Muscle layer of duodenum (tissue), 2 donors: Measurements from ENCODE around the gene NAA30.

ENCODE experiments used
- H3K27ac ChIP-seq: one replicate; pipeline ENCODE4 v1.7.0; 2013; ENCODE audit warnings: mild to moderate bottlenecking, low read length
- H3K27me3 ChIP-seq: one replicate; pipeline ENCODE4 v1.7.0; 2013; ENCODE audit warnings: low read depth, mild to moderate bottlenecking, control low read depth, low read length
- H3K36me3 ChIP-seq, 2 donors: one replicate each; pipeline ENCODE4 v1.7.0; 2013; ENCODE audit warnings: low read length in 2 of 2, control low read depth in 1 of 2, mild to moderate bottlenecking in 1 of 2; ENCODE audit not compliant: insufficient read depth in 2 of 2, control insufficient read depth in 1 of 2
- H3K4me1 ChIP-seq, 2 donors: one replicate each; pipeline ENCODE4 v1.7.0; 2013; ENCODE audit warnings: low read length in 2 of 2, mild to moderate bottlenecking in 2 of 2, control low read depth in 1 of 2, moderate library complexity in 1 of 2; ENCODE audit not compliant: insufficient read depth in 2 of 2, control insufficient read depth in 1 of 2
- H3K4me3 ChIP-seq, 2 donors: one replicate each; pipeline ENCODE4 v1.7.0; 2013; ENCODE audit warnings: low read length in 2 of 2, low read depth in 1 of 2, mild to moderate bottlenecking in 1 of 2
- H3K9me3 ChIP-seq, 2 donors: one replicate each; pipeline ENCODE4 v1.7.0; 2013; ENCODE audit warnings: low read length in 2 of 2, control low read depth in 1 of 2, mild to moderate bottlenecking in 1 of 2; ENCODE audit not compliant: control insufficient read depth in 1 of 2
- donor health status: healthy.

Gene NAA30

GRCh38 chr14:57400556-57401494 lies 10.4 kb downstream of the NAA30 start:
- Histone ChIP-seq H3K36me3 (peaks cover 14 to 19% of the 10 kb centered on the region in 2 donors), H3K4me1 (peaks cover 0 to 7% of the 10 kb centered on the region in 2 donors), H3K4me3 (no peak overlapping the region)

GRCh38 chr14:57401501-57401900 lies 11.1 kb downstream of the NAA30 start:
- no peak overlapping the region for H3K4me3 ChIP-seq
- no peaks in the 10 kb centered on the region for H3K27me3 ChIP-seq
- peaks cover 14 to 15% of the 10 kb centered on the region in 2 donors for H3K36me3 ChIP-seq
- H3K27ac ChIP-seq, result no peak overlapping the region
- H3K4me1 ChIP-seq, result peaks cover 0 to 4% of the 10 kb centered on the region in 2 donors
- H3K9me3 ChIP-seq, result no peaks in the 10 kb centered on the region

More at GRCh38 chr14:57400556-57401494, 10.4 kb downstream of the NAA30 start:
- H3K9me3 ChIP-seq, result no peaks in the 10 kb centered on the region
- H3K27ac ChIP-seq, result no peak overlapping the region
- no peaks in the 10 kb centered on the region for H3K27me3 ChIP-seq

DNA sequence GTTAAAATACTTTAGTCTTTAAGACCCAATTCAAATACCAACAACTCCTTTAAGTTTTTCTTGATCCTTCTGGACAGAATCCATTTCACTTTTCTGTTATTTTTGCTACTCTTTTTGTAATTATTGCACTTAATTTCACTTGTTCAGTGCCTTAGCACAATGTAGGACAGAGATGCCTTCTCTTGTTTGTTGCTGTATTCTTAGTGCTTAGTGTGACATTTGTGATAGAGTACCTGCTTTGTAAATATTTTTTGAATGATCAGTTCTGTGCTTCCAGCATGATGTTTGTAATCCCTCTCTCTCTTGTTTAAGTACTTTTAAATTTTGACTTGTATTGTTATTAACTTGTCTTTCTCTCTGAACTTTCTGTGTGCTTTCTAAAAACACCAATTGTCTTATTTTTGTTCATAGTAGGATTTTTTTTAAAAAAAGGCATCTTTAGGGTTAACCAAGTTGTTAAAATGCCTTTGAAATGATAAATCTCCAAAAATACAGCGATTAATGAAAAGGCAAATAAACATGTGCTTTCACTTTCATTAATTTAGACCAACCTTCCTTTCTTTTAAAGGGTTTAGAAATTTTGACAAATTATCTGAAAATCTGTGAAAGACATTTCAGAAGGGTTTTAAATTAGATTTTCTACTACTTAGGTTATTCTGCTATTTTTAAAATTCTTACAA lies 11.9 kb downstream of the NAA30 start:
- Histone ChIP-seq H3K36me3 (peaks cover 10 to 14% of the 10 kb centered on the region in 2 donors), H3K4me1 (peaks cover 0 to 4% of the 10 kb centered on the region in 2 donors), H3K4me3 (no peak overlapping the region), H3K9me3 (no peaks in the 10 kb centered on the region), H3K27me3 (no peaks in the 10 kb centered on the region), H3K27ac (no peak overlapping the region)

- peaks cover 0 to 4% of the 10 kb centered on the region in 2 donors for H3K4me1 ChIP-seq
- H3K36me3 ChIP-seq, result peaks cover 8 to 14% of the 10 kb centered on the region in 2 donors
- H3K9me3 ChIP-seq, result no peaks in the 10 kb centered on the region
- no peaks in the 10 kb centered on the region for H3K27me3 ChIP-seq
- H3K27ac ChIP-seq, result no peak overlapping the region
- H3K4me3 ChIP-seq, result no peak overlapping the region
Measured at GRCh38 chr14:57403521-57403864, 13.1 kb downstream of the NAA30 start.

DNA sequence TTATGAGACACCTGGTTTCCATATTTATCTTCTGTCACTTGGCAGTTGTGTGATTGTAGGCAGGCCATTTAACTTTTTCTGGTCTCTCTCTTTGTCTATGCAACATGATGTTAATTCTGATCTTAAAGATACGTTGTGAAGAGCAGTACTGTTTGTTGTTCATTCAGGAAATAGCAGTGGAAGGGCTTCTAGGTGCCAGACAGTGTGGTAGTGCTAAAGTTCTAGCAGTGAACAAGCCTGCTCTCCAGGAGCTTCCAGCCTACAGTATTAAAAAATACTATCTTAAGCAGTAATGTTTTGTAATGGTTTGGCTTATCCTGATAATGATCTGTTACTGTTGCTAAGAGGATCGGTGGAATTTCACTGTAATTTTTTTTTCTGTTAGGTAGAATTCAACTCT lies 15.2 kb downstream of the NAA30 start:
- Histone ChIP-seq H3K4me1 (peaks cover 0 to 4% of the 10 kb centered on the region in 2 donors), H3K27me3 (no peaks in the 10 kb centered on the region), H3K4me3 (no peak overlapping the region), H3K27ac (no peak overlapping the region), H3K9me3 (no peaks in the 10 kb centered on the region), H3K36me3 (peaks cover 7 to 9% of the 10 kb centered on the region in 2 donors)

DNA sequence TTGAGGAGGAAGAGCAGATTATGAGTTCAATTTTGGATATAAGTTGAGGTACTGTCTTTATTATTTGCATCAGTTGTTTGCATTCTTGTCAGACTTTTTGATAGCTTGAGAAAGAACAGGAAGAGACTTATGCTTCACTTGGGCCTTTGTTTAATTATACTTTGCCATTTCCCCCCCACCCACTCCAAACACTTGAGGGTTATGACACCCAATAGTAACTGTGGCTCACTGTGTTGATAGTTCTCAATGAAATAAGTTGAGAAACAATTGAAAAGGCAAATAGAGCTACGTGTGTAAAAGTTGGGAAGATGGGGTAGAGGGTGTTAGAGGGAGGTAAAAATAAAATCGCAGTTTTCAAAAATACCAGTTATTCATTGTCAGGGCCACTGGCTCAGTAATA lies 17.7 kb downstream of the NAA30 start:
- Histone ChIP-seq H3K4me3 (no peak overlapping the region), H3K9me3 (no peaks in the 10 kb centered on the region), H3K36me3 (peaks cover 4% of the 10 kb centered on the region in 2 donors), H3K4me1 (no peaks in the 10 kb centered on the region), H3K27ac (no peak overlapping the region), H3K27me3 (no peaks in the 10 kb centered on the region)

GRCh38 chr14:57408634-57409033 lies 18.2 kb downstream of the NAA30 start:
- Histone ChIP-seq H3K27ac (no peak overlapping the region), H3K4me3 (no peak overlapping the region), H3K27me3 (no peaks in the 10 kb centered on the region), H3K9me3 (no peaks in the 10 kb centered on the region), H3K36me3 (peaks cover 4% of the 10 kb centered on the region in 2 donors), H3K4me1 (no peaks in the 10 kb centered on the region)

GRCh38 chr14:57412341-57412740 lies 22.0 kb downstream of the NAA30 start:
- peaks cover 0 to 4% of the 10 kb centered on the region in 2 donors for H3K36me3 ChIP-seq

GRCh38 chr14:57413849-57414248 lies 23.5 kb downstream of the NAA30 start:
- Histone ChIP-seq H3K9me3 (no peaks in the 10 kb centered on the region), H3K27me3 (no peaks in the 10 kb centered on the region), H3K4me1 (no peaks in the 10 kb centered on the region), H3K36me3 (peaks cover 0 to 4% of the 10 kb centered on the region in 2 donors), H3K4me3 (no peak overlapping the region), H3K27ac (no peak overlapping the region)

More at GRCh38 chr14:57412341-57412740, 22.0 kb downstream of the NAA30 start:
- no peaks in the 10 kb centered on the region for H3K4me1 ChIP-seq
- H3K4me3 ChIP-seq, result no peak overlapping the region
- no peak overlapping the region for H3K27ac ChIP-seq
- H3K27me3 ChIP-seq, result no peaks in the 10 kb centered on the region
- no peaks in the 10 kb centered on the region for H3K9me3 ChIP-seq

DNA sequence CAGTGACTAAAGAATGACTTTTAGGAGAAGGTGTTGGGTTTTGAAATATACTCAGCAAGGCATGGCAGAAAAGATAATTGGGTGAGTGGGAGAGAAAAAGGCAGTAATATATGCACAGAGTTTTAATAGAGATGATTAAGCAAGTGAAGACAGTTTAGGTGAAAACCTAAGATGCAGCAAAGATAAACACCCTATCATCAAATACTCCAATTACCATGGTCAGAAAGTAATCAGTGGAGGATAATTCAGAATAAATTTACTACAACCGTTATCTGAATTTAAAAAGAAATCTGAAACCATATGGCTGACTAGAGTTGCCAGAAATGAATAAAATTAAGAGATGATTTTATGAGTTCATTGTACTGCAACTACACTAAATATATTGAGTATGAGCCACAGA lies 26.8 kb downstream of the NAA30 start:
- Histone ChIP-seq H3K4me1 (no peaks in the 10 kb centered on the region), H3K36me3 (no peaks in the 10 kb centered on the region), H3K27ac (no peak overlapping the region), H3K9me3 (no peaks in the 10 kb centered on the region), H3K4me3 (no peak overlapping the region), H3K27me3 (no peaks in the 10 kb centered on the region)

DNA sequence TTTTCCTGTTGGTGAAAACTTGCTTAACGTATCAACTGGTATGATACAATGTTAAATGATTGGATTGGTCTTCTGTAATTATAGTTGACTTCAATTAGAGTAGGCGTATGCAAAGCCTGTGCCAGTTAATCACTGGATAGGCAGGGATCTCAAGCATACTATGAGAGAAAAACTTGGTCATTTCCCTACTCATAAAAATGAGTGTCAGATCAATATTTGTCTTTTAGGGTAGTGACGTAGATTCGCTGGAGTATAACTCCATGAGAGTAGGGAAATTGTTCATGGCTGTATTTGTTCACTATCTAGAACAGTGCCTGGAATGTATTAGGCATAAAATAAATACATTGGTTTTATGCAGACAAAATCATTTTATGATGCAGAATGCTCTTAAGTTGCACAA lies 28.6 kb downstream of the NAA30 start:
- H3K9me3 ChIP-seq, result no peaks in the 10 kb centered on the region
- no peaks in the 10 kb centered on the region for H3K27me3 ChIP-seq
- H3K36me3 ChIP-seq, result no peaks in the 10 kb centered on the region
- H3K4me1 ChIP-seq, result no peaks in the 10 kb centered on the region
- no peak overlapping the region for H3K27ac ChIP-seq
- H3K4me3 ChIP-seq, result no peak overlapping the region
